ENCODE measurements around the gene INSIG2. TPM values are rescaled to one million over a fixed set of nuclear protein-coding genes. Genes with fewer than 3 reads are reported as not detected.

Gene INSIG2
- total RNA-seq, 1 donor from 2014 or later, result 27.7 TPM

DNA sequence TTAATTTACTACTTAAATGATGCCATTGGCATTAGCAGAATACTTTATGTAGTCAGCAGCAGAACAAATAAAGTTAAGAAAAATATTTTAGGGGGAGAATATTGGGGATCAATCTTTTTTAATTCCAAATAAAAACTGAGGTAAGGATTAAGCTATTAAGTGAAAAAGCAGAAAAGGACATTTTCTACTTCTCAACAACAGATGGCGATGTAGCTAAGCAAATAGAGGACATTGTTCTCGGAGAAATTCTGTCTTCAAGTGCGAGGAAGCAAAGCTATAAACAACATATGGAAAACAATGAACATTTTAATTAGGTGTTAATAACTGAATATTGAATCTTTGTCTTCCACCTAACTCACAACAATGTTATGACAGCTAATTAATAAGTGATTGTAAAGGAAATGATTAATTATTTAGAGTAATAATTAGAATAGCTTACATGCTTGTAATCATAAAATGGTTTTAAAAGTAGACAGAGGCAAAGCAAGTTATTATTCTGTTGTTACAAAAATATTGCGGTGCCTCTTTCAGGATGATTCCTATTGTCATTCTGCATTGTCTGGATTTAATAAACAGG is 41.5 kb upstream of the INSIG2 start:
- no peak for DNase-seq (ENCODE audit: low spot score)
- H3K27me3 Mint-ChIP-seq (ENCODE audit: low read depth), result peaks cover 44% of the 10 kb centered on the region

GRCh38 chr2:118047380-118047826 is 40.9 kb upstream of the INSIG2 start:
- H3K4me3 Mint-ChIP-seq (ENCODE audit: unreplicated experiment), result no peak overlapping the region
- no peak for TF ChIP-seq CTCF (IDR thresholded peaks at IDR 0.05)
- DNase-seq (ENCODE audit: low spot score), result no peak
- no peak overlapping the region for H3K27ac Mint-ChIP-seq (ENCODE audit: unreplicated experiment)
- H3K4me1 Mint-ChIP-seq (ENCODE audit: low read depth), result peaks cover 3% of the 10 kb centered on the region
- peaks cover 2% of the 10 kb centered on the region for H3K36me3 Mint-ChIP-seq (ENCODE audit: low read depth)
- H3K9me3 Mint-ChIP-seq (ENCODE audit: low read depth), result no peaks in the 10 kb centered on the region
- H3K27me3 Mint-ChIP-seq (ENCODE audit: low read depth), result peaks cover 48% of the 10 kb centered on the region

More for the DNA sequence above, 41.5 kb upstream of the INSIG2 start:
- Mint-ChIP-seq H3K27ac (ENCODE audit: unreplicated experiment) (no peak overlapping the region), H3K4me1 (ENCODE audit: low read depth) (peaks cover 3% of the 10 kb centered on the region), H3K4me3 (ENCODE audit: unreplicated experiment) (no peak overlapping the region), H3K36me3 (ENCODE audit: low read depth) (peaks cover 2% of the 10 kb centered on the region), H3K9me3 (ENCODE audit: low read depth) (no peaks in the 10 kb centered on the region)
- peak; percentile 85 for TF ChIP-seq CTCF (IDR thresholded peaks at IDR 0.05)

GRCh38 chr2:118048401-118048800 is 39.9 kb upstream of the INSIG2 start:
- H3K9me3 Mint-ChIP-seq (ENCODE audit: low read depth), result no peaks in the 10 kb centered on the region
- H3K36me3 Mint-ChIP-seq (ENCODE audit: low read depth), result peaks cover 2% of the 10 kb centered on the region
- no peak overlapping the region for H3K4me3 Mint-ChIP-seq (ENCODE audit: unreplicated experiment)
- H3K27ac Mint-ChIP-seq (ENCODE audit: unreplicated experiment), result no peak overlapping the region
- H3K27me3 Mint-ChIP-seq (ENCODE audit: low read depth), result peaks cover 43% of the 10 kb centered on the region
- peaks cover 3% of the 10 kb centered on the region for H3K4me1 Mint-ChIP-seq (ENCODE audit: low read depth)
- no peak for DNase-seq (ENCODE audit: low spot score)
- no peak for TF ChIP-seq CTCF (IDR thresholded peaks at IDR 0.05)

- no peak overlapping the region for H3K27ac Mint-ChIP-seq (ENCODE audit: unreplicated experiment)
- DNase-seq (ENCODE audit: low spot score), result no peak
- peaks cover 42% of the 10 kb centered on the region for H3K27me3 Mint-ChIP-seq (ENCODE audit: low read depth)
These were observed 39.0 kb upstream of the INSIG2 start for GRCh38 chr2:118049140-118049815.

GRCh38 chr2:118049816-118050140 is 38.5 kb upstream of the INSIG2 start:
- H3K27me3 Mint-ChIP-seq (ENCODE audit: low read depth), result peaks cover 41% of the 10 kb centered on the region
- DNase-seq (ENCODE audit: low spot score), result no peak
- peaks cover 3% of the 10 kb centered on the region for H3K4me1 Mint-ChIP-seq (ENCODE audit: low read depth)
- H3K9me3 Mint-ChIP-seq (ENCODE audit: low read depth), result no peaks in the 10 kb centered on the region
- TF ChIP-seq CTCF (IDR thresholded peaks at IDR 0.05), result no peak
- H3K4me3 Mint-ChIP-seq (ENCODE audit: unreplicated experiment), result no peak overlapping the region
- no peak overlapping the region for H3K27ac Mint-ChIP-seq (ENCODE audit: unreplicated experiment)
- H3K36me3 Mint-ChIP-seq (ENCODE audit: low read depth), result no peaks in the 10 kb centered on the region

More at GRCh38 chr2:118049140-118049815, 39.0 kb upstream of the INSIG2 start:
- no peak for TF ChIP-seq CTCF (IDR thresholded peaks at IDR 0.05)
- no peak overlapping the region for H3K4me3 Mint-ChIP-seq (ENCODE audit: unreplicated experiment)
- H3K4me1 Mint-ChIP-seq (ENCODE audit: low read depth), result peaks cover 3% of the 10 kb centered on the region
- no peaks in the 10 kb centered on the region for H3K9me3 Mint-ChIP-seq (ENCODE audit: low read depth)
- no peaks in the 10 kb centered on the region for H3K36me3 Mint-ChIP-seq (ENCODE audit: low read depth)

All from chondrocyte (in vitro differentiated cells).